ENCODE results near the gene SLC25A10.
A peak's percentile ranks its signal among the peaks of the same experiment; 100 is the strongest.

GRCh38 chr17:81683584-81684441, 28.3 kb upstream of the SLC25A10 start, which contains the start of the genes ARL16 and HGS:
- no peak for TF ChIP-seq CTCF (IDR thresholded peaks at IDR 0.05)
- TF ChIP-seq POLR2A (IDR thresholded peaks at IDR 0.05) = peak; percentile 52 to 65
